H1 (cell line): Measurements from ENCODE around the gene SLC27A5. TPM values are rescaled to one million over a fixed set of nuclear protein-coding genes. Genes with fewer than 3 reads are reported as not detected.

Source experiments
- BCL11A ChIP-seq, 2 experiments: IDR thresholded peaks; one replicate each; pipeline ENCODE4 v1.6.1; 2011; ENCODE audit warnings: low read depth in 2 of 2, low read length in 2 of 2, mild to moderate bottlenecking in 2 of 2
- CBX5 ChIP-seq: fragments of 300-800, 300-1000 bp; sonication (generic); IDR thresholded peaks from 2 replicates; pipeline ENCODE4 v1.7.1; 2016; ENCODE audit warnings: antibody characterized with exemption, low read length, low read depth
- KDM4A ChIP-seq: IDR thresholded peaks from one replicate; pipeline ENCODE4 v1.7.1; 2012; ENCODE audit warnings: low read depth, mild to moderate bottlenecking, moderate library complexity, low read length, inconsistent platforms; ENCODE audit not compliant: severe bottlenecking
- PHF8 ChIP-seq: fragments of 200-600 bp; sonication (generic); conservative IDR thresholded peaks from 2 replicates; pipeline ENCODE4 v1.7.1; 2012; ENCODE audit warnings: low read depth, mild to moderate bottlenecking, inconsistent platforms, low read length, moderate library complexity
- POLR2A ChIP-seq, 2 experiments: IDR thresholded peaks; 1 replicate in 1 of 2; 2 replicates in 1 of 2; pipeline ENCODE4 v1.6.1; 2011; ENCODE audit warnings: low read depth in 2 of 2, low read length in 2 of 2, mild to moderate bottlenecking in 2 of 2; ENCODE audit errors: control extremely low read depth in 1 of 2
- SIN3A ChIP-seq, 2 experiments: IDR thresholded peaks in 1 of 2; conservative IDR thresholded peaks in 1 of 2; 2 replicates each; pipeline ENCODE4 v1.6.1; 2011 to 2012; ENCODE audit warnings: low read length in 2 of 2, improper control_type of control experiment in 1 of 2, low read depth in 1 of 2, mild to moderate bottlenecking in 1 of 2
- TAF7 ChIP-seq: optimal IDR thresholded peaks from 2 replicates; pipeline ENCODE3; 2011; ENCODE audit warnings: low read depth, mild to moderate bottlenecking, inconsistent platforms, low read length, moderate library complexity, borderline replicate concordance
- TCF12 ChIP-seq: IDR thresholded peaks from 2 replicates; pipeline ENCODE4 v1.6.1; 2011; ENCODE audit warnings: low read depth, mild to moderate bottlenecking, low read length
- ZNF274 ChIP-seq: IDR thresholded peaks from 2 replicates; pipeline ENCODE4 v1.7.0; 2012; ENCODE audit warnings: low read length, borderline replicate concordance; ENCODE audit errors: extremely low read depth
- polyA plus RNA-seq, 7 experiments: library from polyadenylated mRNA; depleted of rRNA in 3 of 7; stranded (reverse) in 5 of 7; unstranded in 2 of 7; fragments of >200 nt in 5 of 7; fragments of 200-250 nt in 2 of 7; gene quantifications; 1 replicate in 5 of 7; 2 replicates in 1 of 7; 4 replicates in 1 of 7; pipeline versions ENCODE4 v1.2.1 to v1.2.3, GENCODE V29; 2011 to 2013; ENCODE audit warnings: missing spikeins in 2 of 7, mixed read lengths in 2 of 7
- total RNA-seq: library from RNA; stranded (reverse); fragmentation: NEBNext Ultra II Directional; extraction: Animal tissue kit (Norgen Biotek cat#: 25700); gene quantifications from 2 replicates; pipeline ENCODE4 v1.2.1, GENCODE V29; 2021

SLC27A5 gene
- total and polyA plus RNA-seq, 2 of the 8 experiments (the other 6 are each of a cell fraction or from before 2014, with no cell fraction given) = 25.1 to 80.5 TPM

GRCh38 chr19:58468216-58468839 lies 43.5 kb downstream of the SLC27A5 start (continued):
- no peak for TF ChIP-seq ZNF274
- no peak for TF ChIP-seq POLR2A (IDR thresholded peaks at IDR 0.05; ENCODE audit: control extremely low read depth in 1 of 2, low read depth in 2 of 2, low read length in 2 of 2)
- no peak for TF ChIP-seq KDM4A
- TF ChIP-seq TCF12 = no peak
- TF ChIP-seq PHF8 = no peak
- TF ChIP-seq SIN3A (conservative IDR thresholded peaks at IDR 0.05 in 1 of 2, IDR thresholded peaks at IDR 0.05 in 1 of 2; ENCODE audit: low read depth in 1 of 2, low read length in 2 of 2) = no peak
- no peak for TF ChIP-seq CBX5
- no peak for TF ChIP-seq TAF7
- no peak for TF ChIP-seq BCL11A (IDR thresholded peaks at IDR 0.05; ENCODE audit: low read depth in 2 of 2, low read length in 2 of 2)
